Activated CD8-positive, alpha-beta memory T cell treated with anti-CD3 and anti-CD28 coated beads, Interleukin-2, amount 50 U/mL, for 1 hour (primary cell): ENCODE results near the gene ENAH.
"Not testable (repeated sequence)": the region's sequence is repeated elsewhere in the genome, so short reads cannot be mapped to it uniquely, and the experiment has no call there.

ENCODE experiments used
- DNase-seq: peaks from one replicate; pipeline ENCODE4 v3.0.0-alpha.2; 2020; ENCODE audit errors: extremely low read depth

ENAH gene

DNA sequence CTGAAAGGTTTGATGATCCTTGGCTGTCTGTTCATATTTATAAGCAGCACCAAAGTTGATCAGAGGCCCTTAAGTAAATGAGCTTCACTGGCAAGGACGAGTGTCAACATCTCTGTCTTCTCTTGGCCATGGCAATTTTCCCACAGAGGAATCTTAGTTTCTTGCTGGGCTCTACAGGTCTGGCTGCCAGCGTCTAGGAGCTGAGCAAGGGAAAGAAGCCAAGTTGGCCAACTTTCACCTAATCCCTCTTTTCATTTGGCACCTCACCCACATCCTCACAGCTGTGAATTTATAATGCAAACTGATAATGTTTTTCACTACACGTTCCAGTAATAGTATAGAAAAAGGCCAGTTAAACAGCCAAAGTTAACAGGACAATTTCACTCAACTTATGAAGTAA is 126.0 kb downstream of the ENAH start:
- DNase-seq: no peak

DNA sequence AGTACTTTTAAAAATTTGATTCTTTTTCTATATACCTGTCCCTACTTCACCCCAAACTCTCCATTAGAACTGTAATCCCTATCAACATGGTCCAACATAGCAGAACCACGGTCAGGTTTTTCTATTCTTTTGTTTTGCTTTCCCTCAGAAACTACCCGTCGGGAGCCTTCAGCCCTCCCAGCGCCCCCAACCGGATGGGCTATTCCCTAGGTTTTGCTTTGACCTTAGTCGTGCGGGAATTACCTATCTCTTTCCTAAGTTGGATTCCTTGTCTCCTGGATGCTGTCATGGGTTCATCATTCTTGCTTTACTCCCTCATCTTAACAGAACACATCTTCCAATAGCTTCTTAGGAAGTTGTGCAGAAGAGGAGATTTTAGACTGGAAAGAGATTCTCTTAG is 127.5 kb downstream of the ENAH start:
- no peak for DNase-seq

DNA sequence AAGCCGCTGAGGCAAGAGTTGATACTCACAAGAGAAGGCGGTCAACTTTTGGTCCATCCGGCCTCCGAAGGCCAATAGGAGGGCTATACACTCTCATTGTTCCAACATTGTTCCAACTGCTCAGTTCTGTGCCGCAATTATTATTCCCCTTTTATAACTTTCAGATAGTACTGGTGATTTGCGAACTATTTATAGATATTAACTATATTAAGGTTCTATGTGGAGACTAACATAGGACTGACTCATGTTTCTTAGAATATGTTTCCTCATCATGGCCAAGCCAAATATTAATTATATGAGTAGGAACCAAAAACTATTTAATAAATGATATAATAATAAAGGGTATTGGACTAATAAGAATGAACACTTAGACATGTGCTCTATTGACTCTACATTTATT is 128.4 kb downstream of the ENAH start:
- no peak for DNase-seq

DNA sequence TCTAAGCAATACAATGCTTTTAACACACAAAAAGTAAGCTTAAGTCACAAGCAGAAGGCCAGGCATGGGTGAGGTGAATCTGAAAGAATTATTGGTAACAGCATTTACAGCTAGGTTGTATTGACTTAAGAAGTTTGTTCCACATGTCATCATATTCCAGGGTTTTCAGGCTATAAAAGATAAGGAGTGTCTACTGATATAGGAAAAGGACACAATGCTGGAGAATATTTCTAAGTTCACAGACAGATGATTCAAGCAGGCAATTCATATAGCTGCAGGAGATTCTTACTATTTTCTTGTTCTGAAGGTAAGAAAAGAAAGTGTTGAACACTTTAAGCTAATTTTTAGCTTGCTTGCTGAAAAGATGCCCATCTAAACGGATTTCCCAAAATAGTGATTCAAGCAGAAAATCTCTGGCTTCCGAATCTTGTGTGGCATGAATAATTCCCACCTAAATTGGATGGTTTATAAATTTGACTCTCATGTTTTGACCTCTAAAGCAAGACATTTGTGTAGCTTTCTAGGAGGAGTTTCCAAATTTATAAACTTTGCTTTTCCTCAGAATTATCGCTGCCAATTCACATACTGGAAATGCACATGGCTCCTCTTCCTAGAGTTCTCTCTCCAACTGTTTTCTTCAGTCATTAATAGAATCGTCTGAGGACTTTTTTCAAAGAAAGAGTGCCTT is 129.5 kb downstream of the ENAH start:
- DNase-seq: no peak

DNA sequence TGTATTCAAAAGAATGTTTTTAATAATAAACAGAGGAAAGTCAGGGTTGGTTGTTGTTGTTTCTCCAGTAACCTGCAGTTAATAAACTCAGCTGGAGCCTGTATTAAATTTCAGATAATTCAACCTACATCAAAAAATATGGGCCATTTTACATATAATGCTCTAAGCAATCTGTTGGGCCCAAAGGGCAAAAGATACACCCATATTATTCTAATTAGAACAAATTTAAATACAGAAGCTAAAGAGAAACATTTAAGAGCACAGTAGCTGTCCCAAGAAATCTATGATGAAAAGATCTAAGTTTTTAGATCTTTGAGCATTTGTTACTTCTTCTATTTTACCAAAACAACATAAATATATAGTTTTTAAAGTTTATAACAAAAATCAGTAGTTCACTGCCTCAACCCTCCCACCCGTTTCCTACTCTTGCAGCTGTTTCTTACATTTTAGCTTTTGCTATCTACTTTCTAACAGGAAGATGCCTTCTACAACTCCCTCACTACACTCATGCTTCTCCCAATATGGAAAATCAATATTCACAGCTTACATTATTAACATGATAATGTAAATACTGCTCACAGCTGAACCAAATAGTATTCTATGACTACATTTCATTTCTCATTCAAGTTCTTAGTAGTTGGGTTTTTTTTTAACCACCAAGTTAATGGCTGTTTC is 130.2 kb downstream of the ENAH start:
- DNase-seq: no peak

DNA sequence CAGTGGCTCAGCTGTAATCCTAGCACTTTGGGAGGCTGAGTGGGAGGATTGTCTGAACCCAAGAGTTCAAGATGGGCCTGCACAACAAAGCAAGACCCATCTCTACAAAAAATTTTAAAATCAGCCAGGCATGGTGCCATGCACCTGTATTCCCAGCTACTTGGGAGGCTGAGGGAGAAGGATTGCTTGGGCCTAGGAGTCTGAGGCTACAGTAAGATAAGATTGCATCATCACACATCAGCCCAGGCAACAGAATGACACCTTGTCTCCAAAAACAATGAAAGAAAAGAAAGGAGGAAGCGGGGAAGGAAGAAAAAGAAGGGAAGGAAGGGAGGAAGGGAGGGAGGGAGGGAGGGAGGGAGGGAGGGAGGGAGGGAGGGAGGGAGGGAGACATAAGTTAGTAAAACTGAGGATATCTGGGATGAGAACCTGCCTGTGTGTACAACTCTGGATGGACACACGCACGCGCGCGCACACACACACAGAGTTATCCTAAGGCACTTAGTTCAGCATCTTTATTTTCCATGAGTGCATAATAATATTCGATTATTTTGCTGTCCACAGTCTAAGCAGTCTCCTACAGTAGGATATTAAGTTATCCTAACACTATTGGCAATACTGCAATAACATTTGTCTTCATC is 132.2 kb downstream of the ENAH start:
- DNase-seq: no peak

DNA sequence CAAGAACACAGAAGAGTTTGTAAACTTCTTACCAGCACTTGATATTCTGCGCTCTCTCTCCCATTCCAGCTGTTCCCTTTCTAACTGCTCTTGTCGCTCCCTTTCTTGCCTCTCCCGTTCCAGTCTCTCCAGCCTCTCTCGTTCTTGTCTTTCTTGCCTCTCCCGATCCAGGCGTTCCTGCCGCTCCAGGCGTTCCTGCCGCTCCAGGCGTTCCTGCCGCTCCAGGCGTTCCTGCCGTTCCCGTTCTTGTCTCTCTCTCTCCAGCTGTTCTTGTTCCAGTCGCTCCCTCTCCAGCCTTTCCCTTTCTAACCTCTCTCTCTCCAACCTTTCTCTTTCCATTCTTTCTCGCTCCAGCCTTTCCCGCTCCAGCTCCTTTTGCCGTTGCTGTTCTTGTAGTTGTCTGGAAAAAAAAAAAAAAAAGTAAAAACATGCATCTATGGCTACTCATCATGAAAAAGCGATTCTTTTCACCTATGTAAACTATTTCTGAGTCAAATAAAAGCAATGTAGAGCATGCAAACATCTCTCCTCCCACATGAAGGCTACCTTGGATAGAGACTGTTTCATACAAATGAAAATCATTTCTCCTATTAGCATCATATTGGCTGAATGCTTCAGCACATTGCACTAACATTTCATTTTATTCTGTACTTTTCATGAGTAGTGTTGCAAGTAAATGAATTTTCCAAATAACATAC is 133.6 kb downstream of the ENAH start:
- DNase-seq: no peak

DNA sequence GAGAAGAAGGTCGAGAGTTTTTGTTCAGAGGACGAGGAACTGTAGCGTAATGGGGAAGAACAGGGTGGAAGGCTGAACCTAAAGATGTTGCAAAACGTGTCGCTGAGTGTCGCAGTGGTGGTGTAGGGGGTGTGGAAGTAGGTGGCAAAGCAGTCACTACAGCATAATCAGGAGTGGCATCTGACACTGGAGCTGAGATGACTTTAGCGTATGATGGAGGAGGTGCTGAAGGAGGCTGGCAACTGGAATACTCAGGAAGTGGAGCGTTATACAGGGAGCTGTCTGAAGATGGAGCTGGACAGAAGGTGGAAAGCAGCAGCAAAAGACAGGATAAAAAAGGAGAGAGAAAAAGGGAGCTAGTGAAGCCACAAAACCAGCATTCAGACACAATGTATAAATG is 135.2 kb downstream of the ENAH start:
- DNase-seq: no peak

DNA sequence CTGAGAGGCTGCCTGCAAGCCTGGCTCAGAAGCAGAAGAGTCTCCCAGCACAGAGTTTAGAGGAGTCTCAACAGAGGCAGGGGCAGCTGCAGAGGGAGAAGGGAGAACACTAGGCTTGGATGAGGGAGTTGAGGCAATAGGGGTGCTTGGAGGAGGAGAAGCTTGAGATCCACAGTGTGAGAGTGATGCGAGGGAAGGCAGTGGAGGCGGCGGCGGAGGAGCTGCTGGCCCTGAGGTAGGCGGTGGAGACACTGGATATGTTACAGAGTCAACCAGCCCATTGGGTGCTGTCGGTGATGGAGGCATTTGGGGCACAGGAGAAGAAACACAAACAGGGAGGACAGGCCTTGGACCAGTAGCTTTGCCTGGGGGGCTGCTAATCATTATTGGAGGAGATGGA is 135.7 kb downstream of the ENAH start:
- no peak for DNase-seq

DNA sequence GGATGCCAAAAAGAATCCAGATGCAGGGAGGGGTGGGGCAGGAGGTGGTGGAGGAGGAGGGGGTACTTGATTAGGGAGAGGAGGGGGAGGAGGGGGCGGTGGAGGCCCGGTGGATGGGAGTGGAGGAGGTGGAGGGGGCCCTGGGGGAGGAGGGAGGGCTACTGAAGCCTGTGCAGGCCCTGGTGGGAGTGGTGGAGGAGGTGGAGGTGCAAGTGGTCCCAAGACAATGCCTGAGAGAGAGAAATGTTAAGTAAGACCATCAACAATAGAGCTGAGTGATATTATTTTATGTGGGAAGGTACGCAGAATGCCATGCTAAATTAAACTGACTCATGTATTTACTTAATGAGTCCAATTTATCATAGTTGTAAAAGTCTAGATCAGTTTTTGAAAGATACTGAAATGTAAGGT is 138.2 kb downstream of the ENAH start:
- DNase-seq: no peak

DNA sequence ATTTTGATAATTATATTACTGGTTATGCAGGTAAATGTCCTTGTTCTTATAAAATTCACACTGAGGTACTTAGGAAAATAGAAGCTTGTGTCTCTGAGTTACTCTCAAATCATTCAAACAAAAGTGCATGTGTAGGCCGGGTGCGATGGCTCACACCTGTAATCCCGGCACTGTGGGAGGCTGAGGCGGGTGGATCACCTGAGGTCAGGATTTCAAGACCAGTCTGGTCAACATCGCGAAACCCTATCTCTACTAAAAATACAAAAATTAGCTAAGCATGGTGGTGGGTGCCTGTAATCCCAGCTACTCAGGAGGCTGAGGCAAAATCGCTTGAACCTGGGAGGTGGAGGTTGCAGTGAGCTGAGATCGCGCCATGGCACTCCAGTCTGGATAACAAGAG is 139.3 kb downstream of the ENAH start:
- DNase-seq: not testable (repeated sequence)

DNA sequence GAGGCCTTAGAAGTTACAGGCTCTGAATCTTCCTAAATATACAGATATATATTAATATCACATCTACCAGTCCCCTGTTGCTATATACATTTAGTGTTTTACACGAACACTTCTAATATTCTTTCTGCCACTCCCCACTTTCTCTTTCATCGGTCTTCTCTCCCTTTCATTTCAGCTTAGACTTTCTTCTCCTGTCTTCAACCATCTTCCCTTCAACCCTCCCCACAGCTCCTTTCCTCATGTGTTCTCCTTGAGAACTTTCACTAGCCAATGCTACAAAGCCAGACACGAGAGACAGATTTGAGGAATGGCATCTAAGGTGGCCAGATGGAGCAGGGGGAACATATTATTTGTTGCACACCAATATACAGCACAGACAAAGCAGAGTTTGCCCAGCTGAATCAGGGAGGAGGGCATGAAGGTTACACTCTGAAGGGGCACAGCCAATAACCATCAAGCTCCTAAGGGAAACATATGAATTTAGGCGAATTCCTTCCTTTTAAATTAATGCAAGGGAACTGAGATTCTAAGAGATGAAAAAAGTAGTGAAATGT is 141.0 kb downstream of the ENAH start:
- DNase-seq: no peak

DNA sequence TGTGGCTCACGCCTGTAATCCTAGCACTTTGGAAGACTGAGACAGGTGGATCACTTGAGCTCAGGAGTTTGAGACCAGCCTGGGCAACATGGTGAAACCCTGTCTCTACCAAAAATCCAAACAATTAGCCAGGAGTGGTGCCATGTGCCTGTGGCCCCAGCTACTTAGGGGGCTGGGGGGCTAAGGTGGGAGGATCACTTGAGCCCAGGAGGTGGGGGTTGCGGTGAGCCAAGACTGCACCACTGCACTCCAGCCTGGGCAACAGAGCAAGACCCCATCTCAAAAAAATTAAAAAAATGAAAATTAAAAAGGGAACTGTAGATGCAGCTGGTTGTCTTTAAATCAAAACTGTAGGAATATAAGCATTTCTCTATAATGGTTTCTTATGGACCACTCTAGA is 142.2 kb downstream of the ENAH start:
- not testable (repeated sequence) for DNase-seq

DNA sequence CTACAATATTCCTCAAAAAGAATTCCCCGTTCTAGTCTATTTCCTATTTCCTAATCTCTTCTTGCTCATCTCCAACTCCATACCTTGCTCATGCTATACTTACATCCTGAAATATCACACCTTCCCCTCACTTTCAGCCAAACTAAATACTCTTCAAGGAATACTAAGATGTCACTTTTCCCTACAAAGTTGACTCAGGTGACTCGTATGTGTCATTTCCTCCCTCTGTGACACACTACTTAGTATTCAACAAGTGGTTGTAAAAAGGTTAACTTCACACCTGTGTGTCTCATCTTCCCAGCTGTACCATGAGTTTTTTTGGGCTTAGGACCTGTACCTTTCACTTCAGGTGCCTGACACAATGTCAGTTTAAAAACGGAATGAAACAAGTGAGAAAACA is 143.2 kb downstream of the ENAH start:
- no peak for DNase-seq

DNA sequence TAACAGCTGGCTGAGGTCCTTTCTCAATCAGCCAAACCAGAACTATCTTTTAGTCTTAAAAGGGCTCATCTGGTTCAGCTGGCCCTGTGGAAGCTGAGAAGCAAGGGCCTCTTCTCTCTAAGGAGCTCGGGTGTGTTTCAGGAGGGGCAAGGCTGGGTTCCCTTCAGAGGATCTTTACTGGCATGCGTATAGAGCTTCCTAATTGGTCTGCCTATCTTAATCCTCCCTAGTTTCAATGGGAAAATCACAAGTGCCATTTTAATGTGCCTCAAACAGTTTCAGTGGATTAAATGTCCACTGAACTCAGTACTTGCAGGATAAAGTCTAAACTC is 143.6 kb downstream of the ENAH start:
- no peak for DNase-seq

DNA sequence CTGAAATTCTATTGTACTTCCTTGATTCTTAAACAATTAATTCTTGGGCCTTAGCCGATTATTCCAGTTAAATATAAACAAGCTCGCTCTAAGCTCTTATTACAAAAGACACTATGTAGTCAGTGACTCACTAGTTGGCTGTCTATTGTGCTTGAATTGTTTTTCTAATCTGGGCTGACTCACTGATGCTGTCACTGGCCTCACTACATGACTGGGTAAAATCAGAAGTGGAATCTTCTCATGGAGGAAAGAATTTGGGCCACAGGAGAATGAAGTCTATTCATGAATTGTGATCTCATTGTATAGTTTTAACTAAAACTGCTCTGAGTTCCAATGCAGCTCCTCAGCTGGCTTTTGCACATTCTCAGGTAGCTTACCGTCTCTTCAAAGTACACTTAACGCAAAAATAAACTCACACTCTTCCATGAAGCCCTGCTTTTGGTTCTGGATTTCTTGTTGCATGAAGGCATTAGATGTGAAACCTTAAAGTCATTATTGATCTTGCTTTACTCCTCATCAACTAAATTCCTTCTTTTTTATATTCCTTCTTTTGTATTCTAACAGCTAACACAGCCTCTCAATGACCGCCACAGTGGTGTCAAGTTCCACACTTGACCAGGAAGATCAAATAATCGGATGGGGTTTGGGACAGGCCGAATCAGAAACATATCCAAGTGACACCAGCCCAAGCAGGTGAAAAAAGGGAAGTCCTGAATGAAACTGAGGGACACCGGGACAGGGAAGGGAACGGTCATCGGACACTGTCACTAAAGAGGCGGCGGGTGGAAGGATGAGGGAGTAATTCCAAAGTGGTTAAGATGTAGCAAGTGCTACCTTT is 144.2 kb downstream of the ENAH start:
- DNase-seq: no peak

DNA sequence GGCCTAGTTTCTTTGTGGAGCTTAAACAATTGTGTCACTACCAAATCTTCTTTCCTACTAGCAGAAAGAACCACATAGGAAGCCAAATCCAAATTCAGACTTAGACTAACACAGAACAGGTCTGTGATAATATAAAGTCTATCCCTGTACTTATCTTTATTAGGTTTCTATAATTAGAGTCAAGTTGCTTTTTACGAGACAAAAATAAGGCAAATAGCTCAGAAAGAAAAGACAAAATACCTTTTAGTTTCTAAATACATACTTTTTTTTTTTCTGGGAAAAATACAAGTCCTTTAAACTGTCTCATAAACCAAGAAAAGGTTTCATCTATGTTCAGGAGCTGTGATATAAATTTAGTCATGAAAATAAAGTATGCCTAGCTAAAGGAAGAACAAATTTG is 146.2 kb downstream of the ENAH start:
- DNase-seq: no peak

DNA sequence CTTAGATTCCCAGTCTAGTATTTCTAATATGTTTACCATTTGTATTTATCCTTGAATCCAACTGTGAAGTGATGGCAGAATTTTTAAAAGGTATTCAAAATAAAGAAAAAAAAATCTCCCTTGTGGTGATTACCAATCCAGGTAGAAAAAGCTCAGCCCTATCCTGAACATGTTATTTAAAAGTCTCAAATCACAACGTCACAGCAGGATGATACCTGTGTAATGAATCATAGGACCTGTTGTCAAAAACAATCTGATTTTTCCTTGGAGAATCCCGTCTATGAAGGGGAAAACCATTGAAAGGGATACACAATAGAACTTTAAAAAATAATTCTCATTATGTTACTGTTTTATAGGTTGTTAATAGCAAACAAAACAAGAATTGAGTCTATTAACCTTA is 148.1 kb downstream of the ENAH start:
- no peak for DNase-seq

DNA sequence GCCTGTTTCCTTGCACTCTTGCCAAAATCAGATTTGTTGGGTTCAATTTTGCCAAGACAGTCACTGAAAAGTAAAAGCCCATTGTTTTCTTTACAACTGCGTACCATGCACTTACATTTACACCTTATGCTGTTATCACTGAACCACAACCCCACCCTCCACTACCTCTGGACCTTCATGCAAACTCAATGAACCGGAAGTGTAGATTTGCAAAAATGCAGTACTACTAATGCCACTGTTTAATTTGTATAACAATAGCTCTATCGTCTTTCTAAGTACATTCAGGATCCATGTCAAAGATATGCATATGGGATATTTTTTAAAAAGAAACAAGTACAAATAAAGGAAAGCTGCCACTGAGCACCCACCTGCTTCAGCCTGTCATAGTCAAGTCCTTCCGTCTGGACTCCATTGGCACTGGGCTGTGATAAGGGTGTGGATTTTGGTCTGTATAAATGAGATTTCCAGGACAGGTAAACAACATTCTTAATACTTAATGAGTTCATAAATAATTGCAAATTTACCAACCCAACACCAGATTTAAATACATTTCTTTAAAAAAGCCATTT is 152.2 kb downstream of the ENAH start:
- no peak for DNase-seq

DNA sequence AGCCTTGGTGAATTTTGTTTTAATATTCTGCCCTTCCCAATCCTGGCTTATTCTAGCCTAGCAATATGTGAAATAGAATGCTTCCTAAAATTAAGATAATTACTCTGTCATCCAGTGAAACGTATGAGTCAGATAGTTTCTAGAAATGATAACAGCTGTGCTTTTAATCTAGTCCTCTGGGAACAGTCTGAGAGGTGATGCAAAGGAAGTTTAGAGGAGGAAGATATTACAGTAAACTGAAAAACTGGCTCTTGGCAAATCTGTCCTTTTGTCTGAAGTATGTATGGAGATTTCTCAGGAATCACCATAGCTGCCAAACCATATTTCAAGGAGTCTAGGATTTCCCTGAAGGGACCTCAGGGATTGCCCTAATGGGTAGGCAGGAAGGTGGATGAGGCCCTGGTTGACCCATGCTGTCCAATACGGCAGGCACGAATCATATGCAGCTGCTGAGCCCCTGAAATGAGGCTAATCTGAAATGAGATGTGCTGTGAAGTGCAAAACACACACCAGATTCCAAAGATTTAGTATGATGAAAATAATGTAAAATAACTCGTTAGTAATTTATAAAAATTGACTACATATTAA is 154.3 kb downstream of the ENAH start:
- DNase-seq: no peak

DNA sequence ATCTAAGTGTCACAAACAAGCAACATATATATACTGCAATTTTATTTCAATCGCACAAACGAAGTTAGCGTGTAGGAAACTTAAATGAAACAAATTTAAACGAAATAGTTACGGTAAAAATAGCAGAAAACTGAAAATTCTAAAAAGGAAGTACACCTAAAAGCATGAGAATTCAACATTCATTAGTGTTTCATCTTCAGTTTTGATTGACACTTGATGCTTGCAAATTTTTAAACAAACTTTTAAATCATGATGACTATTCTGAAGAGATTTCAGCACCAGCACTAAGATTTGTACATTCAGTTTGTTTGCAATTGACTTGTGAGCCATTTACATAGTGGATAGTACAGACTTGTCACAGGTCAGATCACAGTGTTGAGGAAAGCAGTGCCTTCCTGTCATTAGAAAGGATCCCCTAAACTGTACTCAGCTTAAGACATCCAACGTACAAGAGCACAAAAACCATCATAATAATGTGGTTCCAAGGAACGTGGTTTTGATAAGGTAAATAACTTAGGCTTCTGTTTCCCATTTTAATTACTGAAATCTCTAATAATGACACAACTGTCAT is 158.0 kb downstream of the ENAH start:
- no peak for DNase-seq
